HG03108 (cell line): ENCODE data around the gene IFT52.
A peak's percentile ranks its signal among the peaks of the same experiment; 100 is the strongest.
"Not testable (repeated sequence)": the region's sequence is repeated elsewhere in the genome, so short reads cannot be mapped to it uniquely, and the experiment has no call there.

Experiments used
- ATAC-seq: cut with Tn5 transposase; IDR thresholded peaks from one replicate; pipeline ENCODE4 v1.9.1; 2021; ENCODE audit warnings: moderate library complexity; ENCODE audit not compliant: unreplicated experiment

IFT52 gene

DNA sequence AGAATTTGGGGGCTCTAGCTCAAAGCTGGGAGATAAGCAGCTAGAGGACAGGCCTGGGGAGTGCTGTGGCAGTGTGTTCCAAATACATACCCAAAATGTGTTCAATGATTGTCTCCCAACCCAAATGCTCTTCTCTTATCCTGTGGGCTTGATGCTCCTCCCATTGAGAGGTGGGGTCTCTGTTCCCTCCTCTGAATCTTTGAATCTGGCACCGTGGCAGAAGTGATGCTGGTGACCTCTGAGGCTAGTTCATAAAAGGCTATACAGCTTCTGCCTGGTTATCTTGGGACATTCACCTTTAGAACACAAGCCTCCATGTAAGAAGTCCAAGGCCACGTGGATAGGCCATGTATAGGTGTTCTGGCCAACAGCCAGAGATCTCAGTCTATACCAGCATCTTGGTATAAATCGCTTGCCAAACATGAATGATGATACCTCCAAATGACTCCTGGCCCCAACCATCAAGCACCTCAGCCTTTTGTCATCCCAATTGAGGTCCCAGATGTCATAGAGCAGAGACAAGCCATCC is 60.3 kb downstream of the IFT52 start:
- ATAC-seq, result no peak

DNA sequence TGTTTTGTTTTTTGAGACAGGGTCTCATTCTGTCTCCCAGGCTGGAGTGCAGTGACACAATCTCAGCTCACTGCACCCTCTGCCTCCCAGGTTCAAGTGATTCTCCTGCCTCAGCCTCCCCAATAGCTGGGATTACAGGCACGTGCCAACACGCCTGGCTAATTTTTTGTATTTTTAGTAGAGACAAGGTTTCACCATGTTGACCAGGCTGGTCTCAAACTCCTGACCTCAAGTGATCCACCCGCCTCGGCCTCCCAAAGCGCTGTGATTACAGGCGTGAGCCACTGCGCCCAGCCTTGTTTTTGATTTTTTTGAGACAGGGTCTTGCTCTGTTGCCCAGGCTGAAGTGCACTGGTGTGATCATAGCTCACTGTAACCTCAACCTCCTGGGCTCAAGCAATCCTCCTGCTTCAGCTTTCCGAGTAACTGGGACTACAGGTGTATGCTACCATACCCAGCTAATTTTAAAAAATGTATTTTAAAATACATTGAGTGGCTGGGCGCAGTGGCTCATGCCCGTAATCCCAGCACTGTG is 61.0 kb downstream of the IFT52 start:
- not testable (repeated sequence) for ATAC-seq

DNA sequence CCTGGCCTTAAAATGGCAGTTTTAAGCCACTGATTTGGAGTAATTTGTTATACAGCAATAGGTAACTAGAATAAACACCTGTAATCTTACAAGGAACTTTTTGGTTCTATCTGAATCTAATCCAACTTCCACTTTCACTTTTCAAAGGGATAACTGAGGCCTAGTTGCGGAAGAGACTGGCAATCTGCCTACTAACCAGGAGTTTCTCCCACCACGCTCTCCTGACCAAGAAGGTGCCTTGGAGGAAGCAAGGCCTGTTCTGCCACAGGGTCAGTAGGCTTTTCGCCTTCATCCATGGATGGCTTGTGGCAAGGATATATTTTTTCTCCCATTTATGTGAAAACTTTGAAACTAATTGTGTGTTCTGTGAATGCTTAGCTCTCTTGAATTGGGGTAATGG is 63.2 kb downstream of the IFT52 start:
- ATAC-seq, result no peak

DNA sequence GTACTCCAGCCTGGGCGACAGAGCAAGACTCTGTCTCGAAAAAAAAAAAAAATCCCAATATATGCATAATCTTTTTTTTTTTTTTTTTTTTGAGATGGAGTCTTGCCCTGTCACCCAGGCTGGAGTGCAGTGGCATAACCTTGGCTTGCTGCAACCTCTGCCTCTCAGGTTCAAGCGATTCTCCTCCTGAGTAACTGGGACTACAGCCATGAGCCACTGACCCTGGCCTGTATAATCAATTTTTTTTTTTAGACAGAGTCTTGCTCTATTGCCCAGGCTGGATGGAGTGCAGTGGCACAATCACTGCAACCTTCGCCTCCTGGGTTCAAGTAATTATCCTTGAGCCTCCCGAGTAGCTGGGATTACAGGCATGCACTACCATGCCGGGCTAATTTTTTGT is 64.4 kb downstream of the IFT52 start:
- ATAC-seq, result not testable (repeated sequence)

DNA sequence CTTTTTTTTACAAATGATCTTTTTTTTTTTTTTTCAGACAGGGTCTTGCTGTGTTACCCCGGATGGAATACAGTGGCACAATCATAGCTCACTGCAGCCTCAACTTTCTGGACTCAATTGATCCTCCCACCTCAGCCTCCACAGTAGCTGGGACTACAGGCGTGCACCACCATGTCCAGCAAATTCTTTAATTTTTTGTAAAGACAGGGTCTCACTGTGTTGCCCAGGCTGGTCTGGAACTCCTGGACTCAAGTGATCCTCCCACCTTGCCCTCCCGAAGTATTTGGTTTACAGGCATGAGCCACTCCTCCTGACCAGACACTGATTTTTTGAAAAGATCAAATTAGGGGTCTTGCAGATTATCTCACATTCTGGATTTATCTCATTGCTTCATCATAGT is 65.2 kb downstream of the IFT52 start:
- no peak for ATAC-seq

DNA sequence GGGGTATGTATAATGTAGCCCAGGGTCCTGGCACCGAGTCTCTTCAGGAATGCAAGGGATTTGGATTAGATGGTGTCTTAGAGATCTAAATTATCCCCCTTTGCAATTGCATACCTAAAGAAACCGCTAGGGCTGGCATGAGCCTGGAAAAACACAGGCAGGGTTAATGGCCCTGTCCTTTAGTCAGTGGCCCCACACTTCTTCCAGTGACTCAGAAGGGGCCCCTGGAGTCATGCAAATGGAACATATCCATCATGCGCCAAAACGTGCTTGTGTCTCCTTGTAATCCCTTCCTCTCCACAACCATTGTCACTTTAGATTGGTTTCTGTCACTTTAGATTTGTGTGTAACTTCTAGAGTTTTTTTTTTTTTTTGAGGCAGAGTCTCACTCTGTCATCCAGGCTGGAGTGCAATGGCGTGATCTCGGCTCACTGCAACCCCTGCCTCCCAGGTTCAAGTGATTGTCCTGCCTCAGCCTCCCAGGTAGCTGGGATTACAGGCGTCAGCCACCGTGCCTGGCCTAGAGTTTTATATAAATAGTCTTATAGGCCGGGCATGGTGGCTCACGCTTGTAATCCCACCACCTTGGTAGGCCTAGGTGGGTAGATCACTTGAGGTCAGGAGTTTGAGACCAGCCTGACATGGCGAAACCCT is 67.5 kb downstream of the IFT52 start:
- ATAC-seq, result peak; percentile 1

DNA sequence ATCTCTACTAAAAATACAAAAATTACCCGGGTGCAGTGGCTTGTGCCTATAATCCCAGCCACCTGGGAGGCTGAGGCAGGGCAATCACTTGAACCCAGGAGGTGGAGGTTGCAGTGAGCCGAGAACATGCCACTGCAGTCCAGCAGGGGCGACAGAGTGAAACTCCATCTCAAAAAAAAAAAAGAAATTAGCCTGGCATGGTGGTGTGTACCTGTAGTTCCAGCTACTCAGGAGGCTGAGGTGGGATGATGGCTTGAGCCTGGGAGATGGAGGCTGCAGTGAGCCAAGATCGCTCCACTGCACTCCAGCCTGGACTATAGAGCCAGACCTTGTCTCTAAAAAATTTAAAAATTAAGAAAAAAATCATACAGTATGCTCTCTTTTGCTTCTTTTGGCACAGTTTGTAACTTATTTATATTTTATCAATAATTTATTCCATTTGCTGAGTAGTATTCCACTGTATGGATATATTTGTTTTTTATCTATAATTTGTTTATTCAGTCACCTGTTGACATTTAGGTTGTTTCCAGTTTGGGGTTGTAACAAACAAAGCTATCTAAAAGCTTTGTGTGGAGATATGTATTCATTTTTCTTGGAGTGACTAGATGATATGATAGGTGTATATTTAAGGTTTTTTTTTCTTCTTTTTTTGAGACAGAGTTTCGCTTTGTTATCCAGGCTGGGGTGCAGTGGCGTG is 68.1 kb downstream of the IFT52 start:
- ATAC-seq, result no peak

DNA sequence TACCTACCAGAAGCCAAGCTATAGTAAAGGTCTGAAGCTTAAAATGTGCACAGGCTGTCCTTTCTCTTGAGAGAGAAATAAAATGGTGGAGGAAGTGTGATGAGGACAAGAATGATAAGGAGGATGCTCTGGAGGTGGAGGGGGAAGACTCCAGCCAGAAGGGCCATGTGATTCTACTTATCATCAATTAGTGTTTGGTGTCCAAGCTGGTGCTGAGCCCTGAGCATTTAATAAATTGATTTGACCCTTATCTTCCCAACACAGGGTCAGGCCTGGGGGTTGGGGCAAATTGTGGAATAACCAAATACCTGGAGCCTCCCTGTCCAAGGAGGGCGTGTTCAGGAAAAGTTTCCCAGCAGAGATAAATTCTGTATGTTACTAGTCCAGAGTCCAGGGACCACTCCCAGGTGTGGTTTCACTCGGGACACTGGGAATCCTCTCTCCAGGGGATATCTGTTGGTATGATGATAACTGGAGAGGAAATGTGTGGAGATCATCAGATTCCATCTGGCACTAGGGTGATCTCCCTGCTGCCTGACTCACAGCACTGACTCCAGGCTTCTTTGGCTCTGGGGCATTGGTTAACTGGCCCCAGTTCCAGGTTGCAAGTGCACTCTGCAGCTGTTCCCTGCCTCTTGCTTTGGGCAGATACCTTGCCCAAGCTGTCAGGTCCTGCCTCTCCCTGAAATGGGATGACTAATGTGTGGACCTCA is 72.4 kb downstream of the IFT52 start:
- ATAC-seq, result no peak

DNA sequence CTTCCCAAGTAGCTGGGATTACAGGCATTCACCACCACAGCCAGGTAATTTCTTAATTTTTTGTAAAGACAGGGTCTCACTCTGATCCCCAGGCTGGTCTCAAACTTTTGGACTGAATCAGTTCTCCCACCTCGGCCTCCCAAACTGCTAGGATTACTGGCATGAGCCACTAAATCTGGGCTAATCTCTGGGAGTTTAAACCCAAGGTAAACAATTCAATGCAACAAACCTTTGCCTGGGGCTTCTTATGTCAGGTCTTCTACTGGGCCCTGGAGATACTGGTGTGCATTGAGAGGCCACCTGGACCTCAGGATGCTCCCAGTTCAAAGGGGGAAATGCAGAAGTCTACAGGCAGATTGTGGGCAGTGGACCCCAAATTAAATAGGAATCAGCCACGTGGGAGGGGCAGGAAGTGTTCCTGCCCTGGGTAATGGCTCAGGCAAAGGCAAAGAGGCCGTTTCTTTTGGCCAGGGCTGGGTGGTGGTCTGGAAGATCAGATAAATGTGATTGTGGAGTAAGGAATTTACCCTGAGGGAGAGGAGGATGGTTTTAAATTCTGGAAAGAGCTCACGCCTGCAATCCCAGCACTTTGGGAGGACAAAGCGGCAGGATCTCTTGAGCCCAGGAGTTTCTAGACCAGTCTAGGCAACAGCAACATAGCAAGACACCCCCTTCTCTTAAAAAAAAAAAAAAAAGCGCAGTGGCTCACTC is 74.9 kb downstream of the IFT52 start:
- no peak for ATAC-seq

DNA sequence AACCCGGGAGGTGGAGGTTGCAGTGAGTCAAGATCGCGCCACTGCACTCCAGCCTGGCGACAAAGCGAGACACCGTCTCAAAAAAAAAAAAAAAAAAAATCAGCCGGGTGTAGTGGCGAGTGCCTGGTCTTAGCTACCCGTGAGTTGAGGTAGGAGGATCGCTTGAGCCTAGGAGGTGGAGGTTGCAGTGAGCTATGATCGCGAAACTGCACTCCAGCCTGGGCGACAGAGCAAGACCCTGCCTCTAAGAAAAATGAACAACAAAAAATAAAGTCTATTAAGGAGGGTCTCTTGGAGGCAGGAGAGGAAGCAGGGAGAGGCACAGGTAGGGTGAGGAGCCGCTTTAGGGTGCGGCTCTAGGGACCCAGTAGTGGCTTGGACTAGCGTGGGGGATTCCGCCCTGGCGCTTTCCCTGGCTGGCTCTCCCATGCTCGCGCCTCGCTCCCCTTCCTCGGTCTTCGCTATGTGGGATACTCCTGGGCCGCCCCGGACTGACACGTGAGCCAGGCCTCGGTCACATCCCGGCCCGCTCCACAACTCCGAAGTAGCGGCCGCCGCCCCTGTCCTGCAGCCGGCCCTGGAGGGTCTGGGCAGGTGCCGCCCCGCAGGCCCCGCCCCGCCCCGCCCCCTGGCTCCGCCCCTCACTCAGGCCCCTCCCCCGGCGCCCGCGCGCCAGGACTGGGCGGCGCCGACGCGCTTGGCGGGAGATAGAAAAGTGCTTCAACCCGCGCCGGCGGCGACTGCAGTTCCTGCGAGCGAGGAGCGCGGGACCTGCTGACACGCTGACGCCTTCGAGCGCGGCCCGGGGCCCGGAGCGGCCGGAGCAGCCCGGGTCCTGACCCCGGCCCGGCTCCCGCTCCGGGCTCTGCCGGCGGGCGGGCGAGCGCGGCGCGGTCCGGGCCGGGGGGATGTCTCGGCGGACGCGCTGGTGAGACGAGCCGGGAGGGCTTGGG is 75.9 kb downstream of the IFT52 start, which contains the start of gene MYBL2:
Gene MYBL2 (plus strand): TSS at position 739 of the 953 bp plus-strand sequence. CDS start 170 bp downstream, at position 909.
- ATAC-seq, result no peak

DNA sequence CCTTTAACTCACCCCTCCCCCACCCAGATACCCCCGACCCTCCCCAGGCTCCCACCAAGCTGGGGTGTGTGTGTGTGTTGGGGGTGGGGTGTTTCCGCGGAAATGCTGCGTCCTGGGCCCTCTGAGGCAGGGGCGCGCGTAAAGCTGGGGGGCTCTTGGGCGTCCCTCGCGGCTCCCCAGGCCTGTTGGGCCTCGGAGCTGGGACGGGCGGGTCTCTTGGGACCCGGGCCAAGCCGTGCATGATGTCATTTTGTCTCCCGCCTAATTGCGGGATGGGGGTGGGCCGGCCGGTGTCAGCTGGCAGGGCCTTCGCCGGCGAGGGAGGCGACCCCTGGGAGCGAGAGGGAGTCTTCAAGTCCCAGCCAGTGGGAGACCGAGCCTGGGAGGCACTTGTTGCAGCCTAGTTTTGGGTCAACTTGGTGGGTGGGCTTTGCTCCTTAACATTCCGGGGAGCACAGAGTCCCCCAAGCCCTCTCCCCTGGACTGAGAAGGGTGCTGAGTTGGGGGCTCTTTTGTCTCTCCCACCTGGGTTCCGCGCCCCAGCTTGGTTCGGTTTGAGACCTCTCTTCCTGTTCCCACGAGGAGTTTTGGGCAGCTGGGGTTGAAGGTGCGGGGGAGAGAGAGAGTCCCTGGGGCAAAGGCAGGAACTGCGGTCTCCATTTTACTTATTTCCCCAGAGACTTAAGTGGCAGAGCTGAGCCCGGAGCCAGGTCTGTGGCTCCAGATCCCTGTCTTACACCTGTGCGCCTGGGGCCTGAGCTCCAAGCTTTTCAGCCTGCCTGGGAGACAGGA is 76.8 kb downstream of the IFT52 start:
- ATAC-seq, result no peak

DNA sequence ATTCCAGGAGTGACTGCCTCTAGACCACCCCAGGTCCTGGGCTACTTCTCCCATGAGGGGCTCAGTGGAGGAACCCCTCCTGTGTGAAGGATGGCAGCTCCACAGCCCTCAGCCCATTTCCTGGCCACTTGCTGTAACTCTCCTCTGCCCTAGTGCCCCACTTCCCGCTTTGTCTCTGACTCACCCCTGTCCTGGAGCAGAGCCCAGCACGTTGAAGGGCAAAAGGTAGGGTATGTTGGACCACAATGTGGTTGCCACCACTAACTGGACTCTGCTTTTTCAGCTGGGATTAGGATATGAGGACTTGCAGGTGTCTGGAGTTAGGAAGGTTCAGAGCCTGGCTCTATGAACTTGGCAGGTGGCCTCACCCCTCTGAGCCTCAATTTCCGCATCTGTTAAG is 78.6 kb downstream of the IFT52 start:
- no peak for ATAC-seq

DNA sequence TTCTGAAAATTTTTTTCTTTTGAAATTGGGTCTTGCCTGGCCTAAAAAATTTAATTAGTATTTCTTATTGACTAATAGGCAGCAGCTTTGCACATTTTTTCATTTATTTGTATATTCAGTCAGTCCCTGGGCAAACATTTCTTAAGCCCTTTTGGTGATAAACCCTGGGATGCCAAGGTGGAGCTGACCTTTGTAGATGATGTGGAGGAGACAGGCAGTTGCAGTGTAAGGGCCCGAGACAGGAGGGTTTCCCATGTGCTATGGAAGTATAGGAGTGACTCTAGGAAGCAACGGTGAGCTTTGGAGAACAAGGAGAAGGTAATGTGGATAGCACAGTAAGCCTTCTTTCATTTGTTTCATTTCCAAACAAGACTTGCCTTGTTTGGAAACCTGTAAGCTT is 79.7 kb downstream of the IFT52 start:
- ATAC-seq, result no peak

DNA sequence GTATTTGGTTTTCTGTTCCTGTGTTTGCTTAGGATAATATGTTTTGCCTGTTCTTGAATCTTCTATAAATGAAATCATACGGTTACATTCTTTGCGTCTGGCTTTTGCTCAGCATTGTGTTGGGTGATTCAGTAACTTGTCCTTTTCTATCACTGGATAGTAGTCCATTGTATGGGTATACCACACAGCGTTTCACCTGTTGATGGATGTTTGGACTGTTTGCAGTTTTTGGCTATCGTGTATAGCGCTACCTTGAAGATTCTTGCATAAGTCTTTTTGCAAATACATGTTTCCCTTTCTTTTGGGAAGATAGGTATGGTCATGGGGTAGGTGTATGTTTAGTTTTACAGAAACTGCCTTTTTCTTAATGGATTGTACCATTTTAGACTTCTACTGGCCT is 85.6 kb downstream of the IFT52 start:
- ATAC-seq, result no peak

DNA sequence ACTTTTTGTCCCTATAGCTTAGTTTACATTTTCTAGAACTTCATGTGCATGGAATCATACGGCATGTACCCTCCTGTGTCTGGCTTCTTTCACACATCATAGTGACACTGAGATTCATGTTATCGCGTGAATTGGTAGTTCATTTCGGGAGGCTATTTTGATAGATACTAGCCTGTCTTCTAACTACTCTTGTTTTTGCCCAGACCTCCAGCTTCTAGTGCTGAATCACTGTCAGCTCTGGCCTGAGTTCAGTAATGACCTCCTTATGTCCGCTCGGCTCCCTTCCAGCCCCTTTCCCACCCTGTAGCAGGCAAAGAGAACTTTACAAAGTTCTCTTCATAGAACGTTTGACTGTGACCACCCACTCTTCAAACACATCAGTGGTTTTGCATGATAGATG is 90.2 kb downstream of the IFT52 start:
- ATAC-seq, result no peak

DNA sequence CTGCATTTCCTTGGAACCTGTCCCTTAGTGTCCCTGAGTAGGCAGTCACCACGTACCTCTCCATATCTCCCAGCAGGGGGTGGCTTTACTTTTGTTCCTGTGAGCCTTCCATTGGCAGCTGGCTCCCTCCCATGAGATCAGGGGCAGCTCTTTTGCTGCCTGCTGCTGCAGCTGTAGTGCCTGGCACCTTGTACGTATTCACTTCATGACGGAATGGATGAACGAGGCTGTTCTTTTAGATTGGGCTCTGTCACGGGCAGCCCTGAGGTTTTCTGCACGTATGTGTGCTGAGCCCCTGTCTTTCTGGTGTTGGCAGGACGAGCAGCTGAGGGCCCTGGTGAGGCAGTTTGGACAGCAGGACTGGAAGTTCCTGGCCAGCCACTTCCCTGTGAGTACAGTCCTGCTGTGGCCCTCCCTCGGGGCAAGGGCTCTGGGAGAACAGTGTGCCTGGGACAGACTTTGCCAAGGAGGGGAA is 90.8 kb downstream of the IFT52 start:
- ATAC-seq, result peak; percentile 17

DNA sequence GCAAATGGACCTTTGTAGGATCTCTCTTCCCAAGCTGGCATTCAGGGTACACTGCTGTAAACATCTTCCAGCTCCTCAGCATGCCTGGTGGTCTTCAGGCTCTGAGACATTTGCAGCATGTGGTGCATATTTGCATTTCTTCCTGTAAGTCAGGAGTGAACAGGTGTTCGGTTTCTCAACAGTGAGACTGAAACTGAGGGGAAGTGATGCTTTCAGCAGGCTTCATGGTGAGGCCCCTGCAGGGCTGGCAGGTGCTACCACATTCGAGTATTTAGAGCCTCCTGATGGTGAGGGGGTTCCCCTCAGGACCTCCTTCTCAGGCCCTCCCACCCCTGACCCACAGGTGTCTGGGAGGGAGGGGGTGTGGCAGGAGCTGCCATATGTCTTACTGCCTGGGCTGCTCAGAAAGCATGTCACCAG is 91.3 kb downstream of the IFT52 start:
- peak; percentile 93 for ATAC-seq

DNA sequence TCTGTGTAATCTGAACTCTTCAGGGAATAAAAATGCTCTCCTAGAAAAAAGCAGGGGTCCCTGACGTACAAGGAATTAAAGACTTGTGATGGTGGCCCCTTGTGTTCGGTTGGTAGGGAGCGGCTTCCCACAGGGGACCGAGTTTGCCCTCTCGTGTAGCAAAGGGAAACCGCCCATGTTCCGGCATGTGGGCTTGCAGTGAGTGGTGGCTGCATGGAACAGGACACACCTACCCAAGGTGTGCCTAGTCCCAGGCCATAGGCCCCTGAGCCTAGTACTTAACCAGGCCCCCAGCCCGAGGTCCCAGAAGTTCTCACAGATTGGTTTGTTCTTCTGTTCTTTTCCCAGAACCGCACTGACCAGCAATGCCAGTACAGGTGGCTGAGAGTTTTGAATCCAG is 91.7 kb downstream of the IFT52 start:
- ATAC-seq, result peak; percentile 18

DNA sequence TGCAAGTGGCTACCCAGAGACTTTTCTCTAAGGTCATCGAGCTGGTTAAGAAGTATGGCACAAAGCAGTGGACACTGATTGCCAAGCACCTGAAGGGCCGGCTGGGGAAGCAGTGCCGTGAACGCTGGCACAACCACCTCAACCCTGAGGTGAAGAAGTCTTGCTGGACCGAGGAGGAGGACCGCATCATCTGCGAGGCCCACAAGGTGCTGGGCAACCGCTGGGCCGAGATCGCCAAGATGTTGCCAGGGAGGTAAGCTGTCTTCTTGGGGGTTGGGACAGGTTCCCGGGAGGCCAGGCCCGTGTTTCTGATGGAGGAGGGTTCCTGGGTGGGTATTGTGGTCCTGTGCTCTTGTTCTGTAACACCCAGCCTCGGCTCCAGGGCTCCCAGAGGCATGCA is 96.1 kb downstream of the IFT52 start:
- no peak for ATAC-seq
